ENCODE results near the gene RAB32.
"Not testable (repeated sequence)": the region's sequence is repeated elsewhere in the genome, so short reads cannot be mapped to it uniquely, and the experiment has no call there.

RAB32 gene

GRCh38 chr6:146543211-146543939 is at the start of gene RAB32:
TSS of gene RAB32 (plus strand) at chr6:146543833. CDS start at chr6:146543872, 39 bp downstream.
- DNase-seq: peak; percentile 59

- DNase-seq: no peak
These were observed 45.3 kb upstream of the RAB32 start for GRCh38 chr6:146498309-146498708.

DNA sequence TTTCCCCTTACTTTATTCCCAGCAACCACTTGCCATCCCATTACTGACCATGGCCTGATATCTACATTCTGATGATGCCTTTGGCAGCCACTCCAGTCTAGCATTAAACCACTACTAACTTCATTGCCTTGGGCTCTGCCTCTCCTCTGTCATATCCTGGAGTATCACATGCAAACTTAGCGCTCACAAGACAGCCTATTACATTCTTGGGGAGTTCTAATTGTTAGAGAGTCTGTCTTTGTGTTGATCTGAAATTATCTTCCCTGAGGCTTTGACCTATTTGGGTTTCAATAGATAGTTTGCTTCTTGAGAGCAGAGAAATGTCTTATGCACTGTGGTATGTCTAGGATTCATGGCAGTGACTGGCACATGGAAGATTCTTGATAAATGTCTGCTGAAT is 40.5 kb upstream of the RAB32 start:
- no peak for DNase-seq

- DNase-seq: no peak
These were observed 28.4 kb upstream of the RAB32 start for GRCh38 chr6:146515212-146515611.

GRCh38 chr6:146526192-146526591 is 17.4 kb upstream of the RAB32 start:
- DNase-seq: no peak

GRCh38 chr6:146532702-146533101 is 10.9 kb upstream of the RAB32 start:
- DNase-seq: no peak

DNA sequence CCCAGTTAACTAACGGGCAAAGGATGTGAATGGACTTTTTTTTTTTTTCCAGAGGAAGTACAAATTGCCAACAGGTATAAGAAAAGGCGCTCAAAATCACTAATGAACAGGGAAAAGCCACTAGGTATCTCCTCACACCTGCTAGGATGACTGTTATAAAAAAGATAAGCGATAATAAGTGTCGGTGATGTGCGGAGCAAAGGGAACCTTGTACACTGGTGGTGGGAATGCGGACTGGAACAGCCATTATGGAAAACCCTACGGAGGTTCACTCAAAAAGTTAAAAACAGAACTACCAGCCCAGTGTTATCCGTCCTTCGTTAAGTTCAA is 787 bp upstream of the RAB32 start:
- no peak for DNase-seq

DNA sequence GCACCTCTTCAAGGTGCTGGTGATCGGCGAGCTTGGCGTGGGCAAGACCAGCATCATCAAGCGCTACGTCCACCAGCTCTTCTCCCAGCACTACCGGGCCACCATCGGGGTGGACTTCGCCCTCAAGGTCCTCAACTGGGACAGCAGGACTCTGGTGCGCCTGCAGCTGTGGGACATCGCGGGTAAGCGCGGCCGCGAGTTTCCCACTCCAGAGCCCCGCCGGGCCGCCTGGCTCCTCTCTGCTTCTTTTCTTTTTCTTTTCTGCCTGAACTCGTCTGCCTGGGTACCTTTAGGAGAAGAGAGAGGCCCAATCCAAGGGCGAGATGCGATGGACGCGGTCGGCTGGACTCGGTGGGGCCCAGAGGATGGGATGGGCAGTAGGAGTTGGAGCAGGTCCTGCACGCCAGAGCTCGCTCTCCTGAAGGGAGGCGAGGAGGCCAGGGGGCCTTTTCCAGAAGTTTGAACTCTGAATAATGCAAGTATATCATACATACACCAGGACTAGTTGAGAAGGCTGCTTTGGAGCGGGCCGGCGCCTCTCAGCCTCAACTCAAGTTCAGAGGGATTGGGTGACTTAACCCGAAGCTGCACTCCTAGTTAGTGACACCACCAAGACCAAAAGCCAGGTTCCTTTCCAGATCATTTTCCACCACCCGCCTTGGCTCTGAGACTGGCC is 445 bp downstream of the RAB32 start:
- peak; percentile 56 for DNase-seq

DNA sequence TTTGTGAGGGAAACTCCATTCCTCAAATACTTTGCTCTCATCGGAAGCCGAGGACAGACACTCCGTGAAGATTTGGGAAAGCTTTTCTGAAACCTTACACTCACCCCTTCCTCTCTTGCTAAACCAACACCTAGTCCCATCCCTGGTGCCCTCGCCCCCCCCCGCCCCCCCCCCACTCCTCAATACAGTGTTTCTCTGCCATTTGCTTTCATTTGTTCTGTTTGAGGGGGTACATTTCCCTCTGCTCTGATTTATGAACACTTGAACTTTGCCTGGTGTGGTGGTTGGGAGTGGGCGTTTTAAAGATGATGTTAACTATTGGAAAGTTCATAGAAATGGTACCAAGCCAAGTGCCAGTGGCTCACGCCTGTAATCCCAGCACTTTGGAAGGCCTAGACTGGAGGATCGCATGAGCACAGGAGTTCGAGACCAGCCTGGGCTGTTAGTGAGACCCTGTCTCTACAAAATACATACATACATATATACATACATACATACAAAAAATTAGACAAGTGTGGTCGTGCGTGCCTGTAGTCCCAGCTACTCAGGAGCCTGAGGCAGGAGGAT is 1.1 kb downstream of the RAB32 start:
- no peak for DNase-seq

DNA sequence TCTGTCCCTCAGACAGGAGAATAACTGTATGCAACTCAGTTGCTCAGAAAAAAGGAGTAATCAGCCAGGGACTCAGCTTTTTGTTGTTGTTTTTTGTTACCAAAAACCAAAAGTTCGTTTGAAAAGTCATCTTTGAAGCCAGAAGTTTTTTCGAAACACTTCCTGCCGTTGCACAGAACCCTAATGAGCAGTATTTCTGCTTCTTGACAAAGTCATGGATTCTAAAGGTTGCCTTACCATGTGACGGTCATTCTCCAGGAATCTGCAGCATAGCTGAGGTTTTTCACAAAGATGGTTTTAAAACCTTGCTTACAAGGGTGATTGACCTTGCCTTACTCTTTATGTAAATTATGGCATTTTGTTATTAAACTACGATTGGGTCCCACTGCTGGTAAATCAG is 1.9 kb downstream of the RAB32 start:
- DNase-seq: no peak

GRCh38 chr6:146546443-146547043 is 2.9 kb downstream of the RAB32 start:
- DNase-seq: no peak

DNA sequence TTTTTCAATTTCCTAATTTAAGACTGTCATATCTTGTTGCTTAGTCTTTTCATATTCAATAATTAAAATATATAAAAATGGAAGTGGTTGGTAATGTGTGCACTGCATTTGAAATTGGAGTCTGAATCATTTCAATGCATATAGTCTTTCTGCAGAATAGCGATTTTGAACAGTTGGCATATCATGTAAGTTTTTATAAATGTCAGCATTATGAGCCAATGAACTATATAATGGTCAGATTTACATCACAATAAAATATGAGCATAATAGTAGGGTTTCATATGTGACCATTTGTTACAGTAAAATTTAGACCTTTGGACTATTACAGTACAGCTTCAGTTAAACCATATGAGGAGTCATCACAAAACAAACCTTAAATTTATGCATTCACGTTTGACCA is 4.3 kb downstream of the RAB32 start:
- no peak for DNase-seq

- no peak for DNase-seq
These were observed 5.3 kb downstream of the RAB32 start for GRCh38 chr6:146548898-146549374.

DNA sequence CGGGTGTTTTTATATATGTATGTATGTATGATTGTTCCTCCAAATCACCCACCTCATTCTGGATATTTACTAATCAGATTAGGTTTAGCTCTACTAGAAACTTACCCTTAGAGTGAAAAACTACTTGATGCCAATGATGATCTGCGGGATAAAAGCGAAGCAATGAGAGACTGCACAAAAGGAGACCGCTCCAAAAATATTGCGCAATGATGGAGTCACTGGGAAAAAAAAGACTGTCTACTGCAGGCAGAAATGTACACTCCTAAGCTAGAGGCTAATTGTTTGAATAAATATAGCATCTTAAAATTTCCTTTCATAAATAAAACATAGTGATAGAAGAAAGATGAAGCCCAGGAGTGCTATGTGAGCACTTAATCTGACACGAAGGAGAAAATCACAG is 7.3 kb downstream of the RAB32 start:
- no peak for DNase-seq

DNA sequence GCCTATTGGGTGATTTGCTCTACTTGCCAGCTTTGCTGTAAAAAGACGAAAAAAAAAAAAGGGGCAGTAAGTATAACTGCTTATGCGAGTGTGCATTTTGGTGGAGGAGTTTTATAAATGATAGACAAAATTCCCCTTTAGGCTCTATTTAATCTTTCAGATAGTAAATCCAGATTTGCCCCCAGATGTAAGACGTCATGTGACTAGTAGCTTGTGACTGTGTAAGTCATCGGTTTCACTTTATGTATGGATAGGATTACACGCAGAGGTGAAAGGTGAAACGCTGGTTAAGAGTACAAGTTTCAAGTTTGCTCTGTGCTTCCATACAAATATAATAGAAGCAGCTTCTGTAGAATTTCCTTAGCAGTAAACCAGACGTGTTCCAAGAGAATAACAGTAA is 7.9 kb downstream of the RAB32 start:
- DNase-seq: no peak

DNA sequence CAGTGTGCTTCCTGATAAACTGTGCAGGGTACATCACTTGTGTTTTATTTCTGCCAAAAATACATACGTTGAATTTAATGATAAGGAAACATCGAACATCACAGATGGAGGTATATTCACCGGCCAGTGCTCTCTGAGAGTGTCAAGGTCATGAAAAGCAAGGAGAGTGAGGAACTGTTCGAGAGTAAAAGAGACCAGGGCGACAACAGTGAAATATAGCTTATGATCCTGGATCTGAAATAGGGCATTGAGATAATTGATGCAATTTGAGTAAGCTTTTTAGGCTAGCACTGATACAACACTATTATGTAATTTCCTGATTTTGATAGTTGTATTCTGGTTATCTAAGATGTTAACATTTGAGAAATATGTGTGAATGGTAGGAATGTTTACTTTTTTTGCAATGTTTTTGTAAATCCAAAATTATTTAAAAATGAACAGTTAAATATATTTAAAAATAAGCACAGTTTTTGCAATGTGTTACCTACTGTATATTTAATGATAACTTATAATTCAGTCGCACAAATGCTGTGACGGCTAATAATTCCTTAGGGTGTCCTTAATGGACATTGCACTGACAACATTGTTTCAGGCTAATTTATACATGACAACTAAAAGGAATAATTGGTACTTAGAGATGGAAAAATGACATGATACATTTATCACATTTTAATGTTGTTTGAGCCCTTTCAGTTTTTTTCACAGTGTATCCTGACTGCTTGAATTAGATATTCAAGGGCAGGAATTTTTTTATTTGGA is 9.9 kb downstream of the RAB32 start:
- DNase-seq: no peak

- no peak for DNase-seq
These were observed 17.0 kb downstream of the RAB32 start for GRCh38 chr6:146560607-146561006.

DNA sequence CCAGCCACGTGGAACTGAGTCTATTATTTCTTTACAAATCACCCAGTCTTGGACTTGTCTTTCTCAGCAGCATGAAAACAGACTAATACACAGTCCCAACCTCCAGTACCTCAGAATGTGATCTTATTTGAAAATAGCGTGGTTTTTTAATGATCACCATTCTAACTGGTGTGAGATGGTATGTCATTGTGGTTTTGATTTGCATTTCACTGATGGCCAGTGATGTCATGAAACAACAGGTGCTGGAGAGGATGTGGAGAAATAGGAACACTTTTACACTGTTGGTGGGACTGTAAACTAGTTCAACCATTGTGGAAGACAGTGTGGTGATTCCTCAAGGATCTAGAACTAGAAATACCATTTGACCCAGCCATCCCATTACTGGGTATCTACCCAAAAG is 23.0 kb downstream of the RAB32 start:
- DNase-seq: not testable (repeated sequence)

- DNase-seq: not testable (repeated sequence)
These were observed 25.0 kb downstream of the RAB32 start for GRCh38 chr6:146568619-146569018.

DNA sequence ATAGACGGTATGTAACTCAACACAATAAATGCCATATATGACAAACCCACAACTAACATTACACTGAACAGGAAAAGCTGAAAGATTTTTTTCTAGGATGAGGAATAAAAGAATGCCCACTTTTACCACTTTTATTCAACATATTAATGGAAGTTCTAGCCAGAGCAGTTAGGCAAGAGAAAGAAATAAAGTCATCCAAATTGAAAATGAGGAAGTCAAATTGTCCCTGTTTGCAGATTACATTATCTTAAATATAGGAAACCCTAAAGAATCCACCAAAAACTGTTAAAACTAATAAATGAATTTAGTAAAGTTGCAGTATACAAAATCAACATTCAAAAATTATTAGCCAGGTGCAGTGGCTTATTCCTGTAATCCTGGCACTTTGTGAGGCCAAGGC is 30.6 kb downstream of the RAB32 start:
- DNase-seq: no peak

DNA sequence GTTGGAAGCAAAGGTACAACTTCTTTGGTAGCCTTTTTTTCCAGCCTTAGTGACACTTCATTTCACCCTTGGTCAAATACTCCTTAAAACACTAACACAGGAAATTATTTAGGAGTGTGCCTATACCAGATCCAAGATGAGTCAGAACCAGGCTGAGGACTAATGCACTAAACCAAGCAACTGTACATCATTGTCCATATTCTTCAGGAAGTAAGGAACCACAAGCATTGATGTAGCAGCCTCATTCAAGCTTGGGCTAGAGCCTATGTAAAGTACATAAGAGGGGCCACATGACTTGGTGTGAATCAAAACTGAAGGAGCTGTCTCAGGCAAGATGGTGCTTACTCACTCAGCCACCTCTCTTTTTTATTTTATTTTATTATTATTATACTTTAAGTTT is 34.4 kb downstream of the RAB32 start:
- no peak for DNase-seq

DNA sequence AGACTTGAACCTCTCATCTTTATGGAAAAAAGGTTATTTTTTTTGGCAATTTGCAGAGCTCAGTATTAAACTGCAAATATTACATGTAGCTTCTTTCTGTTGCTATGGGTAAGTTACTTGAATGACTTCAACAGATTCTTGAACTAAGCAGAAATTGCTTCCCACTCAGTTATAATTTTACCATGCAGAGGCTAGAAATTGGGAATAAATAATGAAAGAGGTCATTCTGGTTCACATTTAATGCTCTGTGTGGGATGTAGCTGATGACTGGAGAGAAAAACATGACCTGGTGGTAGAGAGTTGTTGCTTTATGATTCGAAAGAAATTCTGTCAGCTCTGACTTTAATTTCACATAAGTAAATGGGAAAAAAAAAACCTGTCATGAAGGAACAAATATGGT is 38.3 kb downstream of the RAB32 start:
- DNase-seq: no peak

GRCh38 chr6:146582857-146583256 is 39.2 kb downstream of the RAB32 start:
- no peak for DNase-seq

Data from activated CD8-positive, alpha-beta memory T cell treated with anti-CD3 and anti-CD28 coated beads for 24 hours (primary cell).